Activated CD4-positive, alpha-beta T cell treated with anti-CD3 and anti-CD28 coated beads, Interleukin-2, amount 50 U/mL, for 48 hours (primary cell): Measurements from ENCODE around the gene SYNGR1.
"Not testable (repeated sequence)": the region's sequence is repeated elsewhere in the genome, so short reads cannot be mapped to it uniquely, and the experiment has no call there.

Source experiments
- DNase-seq, 2 experiments: peaks; one replicate each; pipeline ENCODE4 v3.0.0-alpha.2; 2020

SYNGR1 gene

DNA sequence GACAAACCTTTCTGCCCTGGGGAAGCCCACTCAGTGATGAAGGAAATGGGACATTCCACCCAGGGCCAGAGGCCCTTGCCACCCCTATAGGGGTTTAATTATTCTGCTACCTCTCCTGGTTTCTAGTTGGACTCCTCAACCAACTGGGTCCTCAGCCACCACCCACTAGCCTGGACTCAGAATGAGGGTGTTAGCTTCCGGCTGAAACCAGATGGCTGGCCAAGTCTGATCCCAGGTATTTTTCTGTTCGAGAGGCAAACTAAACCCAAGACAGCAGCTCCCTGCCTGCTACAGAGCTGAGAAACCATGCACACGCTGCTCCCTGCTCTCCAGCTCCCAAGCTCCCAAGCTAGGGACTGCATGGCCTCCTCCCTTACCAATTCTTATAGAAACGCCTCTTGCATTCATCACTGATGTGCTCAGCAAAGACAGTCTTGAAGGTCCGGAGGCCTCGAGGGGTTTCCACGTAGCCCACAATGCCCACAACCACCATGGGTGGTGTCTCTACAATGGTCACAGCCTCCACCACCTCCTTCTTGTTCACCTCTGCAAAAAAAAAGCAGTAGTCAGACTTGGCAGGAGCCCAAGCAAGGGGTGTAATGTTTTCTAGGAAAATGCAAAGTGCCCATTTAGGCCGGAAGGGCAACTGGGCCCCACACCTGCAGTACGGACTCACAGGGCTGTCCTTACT, 32.6 kb upstream of the SYNGR1 start:
- peak in 1 of 2 experiments; percentile 50 for DNase-seq

- DNase-seq = no peak
Measured at GRCh38 chr22:39317775-39318506, 31.9 kb upstream of the SYNGR1 start.

DNA sequence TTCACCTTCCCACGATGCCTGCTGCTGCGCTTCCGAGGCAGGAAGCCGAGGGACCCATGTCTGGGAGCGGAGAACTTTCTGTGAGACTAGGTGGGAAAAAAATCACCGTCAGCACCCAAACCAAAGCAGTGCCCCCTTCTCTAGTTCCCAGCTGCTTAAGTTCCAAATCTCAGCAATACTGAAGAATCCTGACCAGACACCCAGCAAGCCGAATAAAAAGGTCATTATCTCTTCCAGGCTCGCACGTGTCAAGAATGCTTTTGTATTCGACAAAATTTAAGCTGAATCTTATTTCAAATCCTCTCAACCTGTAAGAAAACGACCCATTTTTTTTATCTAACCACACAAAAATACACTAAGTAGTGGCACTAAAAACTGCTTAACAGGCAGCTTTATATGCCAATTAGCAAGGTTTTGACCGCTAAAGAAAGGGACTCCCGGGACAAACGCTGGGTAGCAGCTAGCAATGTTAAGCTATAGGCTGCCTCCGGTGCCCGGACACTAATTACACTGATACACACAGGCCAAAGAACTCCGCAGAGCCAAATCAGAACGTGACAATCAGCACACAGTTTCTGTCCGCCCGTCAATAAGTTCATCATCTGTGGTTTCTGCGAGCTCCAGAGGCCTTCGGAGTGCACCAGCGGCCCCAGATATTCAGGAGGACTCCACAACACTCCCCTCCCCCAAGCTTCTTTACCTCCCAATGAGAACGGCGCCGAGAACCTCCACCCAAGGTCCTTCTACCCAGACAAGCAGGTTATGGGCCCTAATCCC, 31.1 kb upstream of the SYNGR1 start:
- DNase-seq = no peak

GRCh38 chr22:39319284-39320022, 30.3 kb upstream of the SYNGR1 start, which contains the start of gene RPL3:
RPL3 (minus strand) TSS chr22:39319623; CDS start chr22:39319597, 26 bp downstream.
- peak; percentile 95 for DNase-seq

GRCh38 chr22:39320616-39321029, 29.2 kb upstream of the SYNGR1 start:
- DNase-seq = not testable (repeated sequence)

- DNase-seq = no peak
Measured at GRCh38 chr22:39325392-39325932, 24.3 kb upstream of the SYNGR1 start.

DNA sequence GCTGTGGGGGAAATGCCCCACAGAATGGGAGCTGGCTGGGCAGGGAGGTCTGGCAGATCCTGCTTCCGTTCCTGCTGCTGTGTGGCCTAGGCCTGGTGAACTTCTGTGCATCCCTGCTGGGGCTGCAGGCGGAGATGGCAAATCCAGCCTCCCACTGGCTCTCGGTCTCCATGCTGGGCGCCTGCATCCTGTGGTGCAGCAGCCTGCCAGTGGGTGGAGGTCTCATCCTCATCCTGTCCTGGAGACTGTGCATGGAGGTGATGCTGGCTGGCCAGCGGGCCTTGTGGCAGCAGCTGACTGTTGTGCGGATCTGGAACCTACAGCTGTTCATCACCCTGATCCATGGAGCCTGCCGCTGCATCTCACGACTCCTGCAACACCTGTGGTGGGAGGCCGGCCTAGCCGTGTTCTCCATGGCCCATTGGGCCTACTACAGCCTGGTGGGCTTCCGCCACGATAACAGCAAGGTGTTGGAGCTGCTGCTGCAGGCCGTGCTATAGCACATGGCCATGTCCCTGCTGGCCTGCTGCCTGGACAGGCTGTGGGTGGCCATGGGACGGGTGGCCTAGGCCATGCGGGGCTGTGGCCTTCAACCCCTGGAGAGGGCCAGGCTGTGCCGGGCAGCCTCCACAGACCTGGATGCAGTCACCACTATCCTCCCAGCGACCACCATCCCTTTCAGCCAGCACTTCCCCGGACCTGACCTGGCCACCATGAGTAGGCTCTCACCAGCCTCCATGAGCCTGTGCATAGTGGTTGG, 21.6 kb upstream of the SYNGR1 start:
- no peak for DNase-seq

- DNase-seq = not testable (repeated sequence)
Measured at GRCh38 chr22:39330553-39330952, 19.2 kb upstream of the SYNGR1 start.

GRCh38 chr22:39332441-39333064, 17.2 kb upstream of the SYNGR1 start:
- peak in 1 of 2 experiments; percentile 14 for DNase-seq

DNA sequence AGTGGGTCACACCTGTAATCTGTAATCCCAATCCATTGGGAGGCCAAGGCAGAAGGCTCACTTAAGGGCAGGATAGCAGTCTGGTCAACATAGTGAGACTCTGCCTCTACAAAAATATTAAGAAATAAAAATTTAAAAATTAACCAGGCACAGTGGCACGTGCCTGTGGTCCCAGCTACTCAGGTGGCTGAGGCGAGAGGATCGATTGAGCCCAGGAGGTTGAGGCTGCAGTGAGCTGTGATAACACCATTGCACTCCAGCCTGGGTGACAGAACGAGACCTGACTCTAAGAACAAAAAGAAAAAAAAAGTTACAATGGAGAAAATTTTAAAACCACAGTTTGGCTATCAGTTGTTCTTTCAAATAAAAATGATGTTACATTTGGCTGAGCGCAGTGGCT, 13.4 kb upstream of the SYNGR1 start:
- DNase-seq = no peak

- DNase-seq = not testable (repeated sequence)
Measured at GRCh38 chr22:39339775-39340174, 10.0 kb upstream of the SYNGR1 start.

DNA sequence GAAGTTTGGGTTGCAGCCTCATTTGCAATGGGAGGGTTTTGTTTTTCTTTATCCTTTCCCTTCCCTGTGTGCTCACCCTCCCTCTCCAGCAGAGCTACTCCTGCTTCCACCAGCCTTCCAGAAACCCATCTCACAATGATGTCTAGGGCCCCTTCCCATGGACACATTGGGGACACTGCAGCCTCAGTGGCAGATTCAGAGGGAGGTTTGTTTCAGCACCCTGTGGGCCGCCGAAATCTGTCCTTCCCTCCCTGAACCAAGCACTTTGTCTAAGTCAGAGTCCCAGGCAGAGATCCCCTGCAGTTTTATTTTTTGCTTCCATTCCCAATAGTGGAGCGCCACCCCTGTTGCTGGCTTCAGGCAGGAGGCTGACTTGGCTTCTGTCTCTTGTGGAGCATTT, 8.6 kb upstream of the SYNGR1 start:
- DNase-seq = no peak

DNA sequence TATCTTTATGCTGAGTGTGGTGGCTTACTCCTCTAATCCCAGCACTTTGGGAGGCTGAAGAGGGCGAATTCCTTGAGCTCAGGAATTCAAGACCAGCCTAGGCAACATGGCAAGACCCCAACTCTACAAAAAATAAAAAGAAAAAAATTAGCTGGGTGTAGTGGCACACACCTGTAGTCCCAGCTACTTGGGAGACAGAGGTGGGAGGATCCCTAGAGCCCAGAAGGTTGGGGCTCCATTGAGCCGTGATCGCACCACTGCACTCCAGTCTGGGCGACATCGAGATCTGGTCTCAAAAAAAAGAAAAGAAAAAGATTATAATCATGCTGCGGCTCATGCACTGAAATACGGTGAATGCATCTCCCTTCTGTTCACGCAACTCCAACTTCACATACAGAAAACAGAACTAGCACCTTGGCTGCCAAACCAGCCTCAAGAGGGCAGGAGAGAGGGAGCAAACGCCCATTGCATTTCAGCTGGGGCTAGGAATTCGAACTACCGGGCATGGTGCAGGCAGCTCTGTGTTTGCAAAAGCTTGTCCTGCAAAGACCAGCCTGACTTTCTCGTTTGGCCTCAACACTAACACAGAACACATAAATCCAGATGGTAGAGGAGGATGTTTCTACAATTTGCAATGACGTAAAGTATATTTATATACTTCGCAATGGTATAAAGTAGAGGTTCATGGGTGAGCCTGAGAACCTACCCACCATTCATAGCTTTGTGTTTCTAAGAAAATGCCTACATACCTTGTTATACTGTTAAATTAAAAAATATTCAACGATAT, 6.3 kb upstream of the SYNGR1 start:
- peak; percentile 53 to 64 for DNase-seq

GRCh38 chr22:39344046-39344390, 5.8 kb upstream of the SYNGR1 start:
- no peak for DNase-seq

DNA sequence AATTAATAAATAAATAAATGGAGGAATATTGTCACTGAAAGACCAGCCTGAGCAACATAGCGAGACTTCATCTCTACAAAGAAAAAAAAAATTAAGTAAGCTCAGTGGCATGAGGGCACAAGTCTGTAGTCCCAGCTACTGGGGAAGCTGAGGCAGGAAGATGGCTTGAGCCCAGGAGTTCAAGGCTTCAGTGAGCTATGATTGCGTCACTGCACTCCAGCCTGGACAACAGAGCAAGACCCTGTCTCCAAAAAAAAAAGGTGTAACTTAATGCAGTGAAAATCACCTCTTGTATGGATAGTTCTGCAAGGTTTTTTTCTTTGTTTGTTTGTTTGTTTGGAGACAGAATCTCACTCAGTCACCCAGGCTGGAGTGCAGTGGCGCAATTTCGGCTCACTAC, 4.6 kb upstream of the SYNGR1 start:
- DNase-seq = no peak

- DNase-seq = no peak
Measured at GRCh38 chr22:39348909-39349505, 784 bp upstream of the SYNGR1 start.

- peak; percentile 18 to 29 for DNase-seq
Measured at GRCh38 chr22:39349506-39349966, 255 bp upstream of the SYNGR1 start.

- DNase-seq = no peak
Measured at GRCh38 chr22:39350757-39351688, 1.2 kb downstream of the SYNGR1 start.
